SK-N-SH treated with all-trans-retinoic acid at 6 μM for 48 hours (cell line): ENCODE data around the gene CFTR.

Experiments used
- RARB ChIP-seq: fragments of 250-450 bp; sonication (Bioruptor Pico); IDR thresholded peaks from 2 replicates; pipeline ENCODE4 v1.8.0; 2021; ENCODE audit warnings: mild to moderate bottlenecking, moderate library complexity
- SNAI2 ChIP-seq: fragments of 250-450 bp; sonication (Bioruptor Pico); IDR thresholded peaks from 2 replicates; pipeline ENCODE4 v1.5.0; 2020; ENCODE audit warnings: mild to moderate bottlenecking, moderate library complexity
- ZFP3 ChIP-seq: fragments of 250-450 bp; sonication (Bioruptor Pico); IDR thresholded peaks from 2 replicates; pipeline ENCODE4 v1.5.0; 2020; ENCODE audit warnings: mild to moderate bottlenecking, moderate library complexity
- ZNF70 ChIP-seq: fragments of 450-650 bp; formaldehyde crosslinking; IDR thresholded peaks from 2 replicates; pipeline ENCODE4 v1.5.0; 2020; ENCODE audit warnings: mild to moderate bottlenecking, moderate library complexity
- TF ChIP-seq, protein P1 (sequence below): fragments of 250-450 bp; sonication (Bioruptor Pico); IDR thresholded peaks from 2 replicates; pipeline ENCODE4 v1.5.1; 2021; ENCODE audit warnings: mild to moderate bottlenecking, moderate library complexity

- TF ChIP-seq SNAI2 (CRISPR knock-in tag) (no peak), ZNF70 (CRISPR knock-in tag) (no peak), RARB (CRISPR knock-in tag) (no peak), ZFP3 (no peak)
- TF ChIP-seq, protein P1, sequence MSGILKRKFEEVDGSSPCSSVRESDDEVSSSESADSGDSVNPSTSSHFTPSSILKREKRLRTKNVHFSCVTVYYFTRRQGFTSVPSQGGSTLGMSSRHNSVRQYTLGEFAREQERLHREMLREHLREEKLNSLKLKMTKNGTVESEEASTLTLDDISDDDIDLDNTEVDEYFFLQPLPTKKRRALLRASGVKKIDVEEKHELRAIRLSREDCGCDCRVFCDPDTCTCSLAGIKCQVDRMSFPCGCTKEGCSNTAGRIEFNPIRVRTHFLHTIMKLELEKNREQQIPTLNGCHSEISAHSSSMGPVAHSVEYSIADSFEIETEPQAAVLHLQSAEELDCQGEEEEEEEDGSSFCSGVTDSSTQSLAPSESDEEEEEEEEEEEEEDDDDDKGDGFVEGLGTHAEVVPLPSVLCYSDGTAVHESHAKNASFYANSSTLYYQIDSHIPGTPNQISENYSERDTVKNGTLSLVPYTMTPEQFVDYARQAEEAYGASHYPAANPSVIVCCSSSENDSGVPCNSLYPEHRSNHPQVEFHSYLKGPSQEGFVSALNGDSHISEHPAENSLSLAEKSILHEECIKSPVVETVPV (CRISPR knock-in tag), result no peak
Measured at GRCh38 chr7:117479225-117480054, at the start of gene CFTR.
